Stomach (tissue), 9 donors: ENCODE results near the gene GFY. TPM values are rescaled to one million over a fixed set of nuclear protein-coding genes. Genes with fewer than 3 reads are reported as not detected.

Experiments
- DNase-seq, 2 donors: peaks; one replicate each; pipeline versions ENCODE4 v3.0.0 to v3.0.0-alpha.2; 2013 to 2019
- H3K27ac ChIP-seq, 5 donors: fragments of 200-600 bp in 4 of 5; sonication (generic) in 4 of 5; one replicate each; pipeline ENCODE4 v1.5.1; 2013 to 2019; ENCODE audit warnings: mild to moderate bottlenecking in 1 of 5, moderate library complexity in 1 of 5
- H3K27me3 ChIP-seq, 3 donors: fragments of 200-600 bp; sonication (generic); one replicate each; pipeline ENCODE4 v1.5.1; 2017 to 2019; ENCODE audit warnings: mixed run types in 1 of 3
- H3K36me3 ChIP-seq, 4 donors: fragments of 200-600 bp; sonication (generic); 1 replicate in 3 of 4; 2 replicates in 1 of 4; pipeline ENCODE4 v1.5.1; 2016 to 2019
- H3K4me1 ChIP-seq, 4 donors: fragments of 200-600 bp; sonication (generic); one replicate each; pipeline ENCODE4 v1.5.1; 2016 to 2019
- H3K4me3 ChIP-seq, 4 donors: fragments of 200-600 bp; sonication (generic) in 3 of 4; one replicate each; pipeline ENCODE4 v1.5.1; 2016 to 2019; ENCODE audit warnings: mild to moderate bottlenecking in 1 of 4
- H3K9me3 ChIP-seq, 4 donors: fragments of 200-600 bp; sonication (generic); one replicate each; pipeline ENCODE4 v1.5.1; 2016 to 2019
- EP300 ChIP-seq: sonication (generic); formaldehyde crosslinking; IDR thresholded peaks from one replicate; pipeline ENCODE4 v1.6.1; 2017; ENCODE audit warnings: antibody characterized with exemption
- POLR2A ChIP-seq, 4 donors: fragments of 450-650 bp; IDR thresholded peaks; one replicate each; pipeline ENCODE4 v1.6.1; 2016; ENCODE audit warnings: antibody characterized with exemption in 4 of 4, control low read depth in 2 of 4, mild to moderate bottlenecking in 1 of 4, moderate library complexity in 1 of 4
- POLR2AphosphoS5 ChIP-seq, 3 donors: sonication (generic); formaldehyde crosslinking; IDR thresholded peaks; one replicate each; pipeline ENCODE4 v1.6.1; 2016; ENCODE audit warnings: antibody characterized with exemption in 3 of 3
- WGBS, 5 donors: extraction: QIAGEN DNeasy Blood & Tissue Kit in 3 of 5; methylation state at CpG; one replicate each; pipeline versions ENCODE4 v1.1.5 to v1.1.7; 2013 to 2018; 5-methylcytosine and 5-hydroxymethylcytosine counted together
- intact Hi-C: fragments of 100-400 bp; cut with DNase I; formaldehyde crosslinking; loops from one replicate; pipeline ENCODE4 v1.15.1; 2023; ENCODE audit warnings: low total_unique reads
- polyA plus RNA-seq, 3 donors: library from polyadenylated mRNA; stranded (reverse); fragments of 200-250 nt; gene quantifications; one replicate each; pipeline ENCODE4 v1.2.3, GENCODE V29; 2013
- total RNA-seq, 5 donors: library from RNA; depleted of rRNA; stranded (reverse); fragments of >200 nt; gene quantifications; one replicate each; pipeline versions ENCODE4 v1.1.0 to v1.2.3, GENCODE V29; 2014 to 2016
- TF ChIP-seq, protein P1 (sequence below), 7 experiments: fragments of 450-650 bp in 4 of 7; fragments of 200-600 bp in 3 of 7; sonication (generic) in 3 of 7; IDR thresholded peaks; one replicate each; pipeline ENCODE4 v1.5.1; 2016 to 2019; ENCODE audit warnings: antibody characterized with exemption in 7 of 7, control low read depth in 2 of 7, mild to moderate bottlenecking in 1 of 7
- donor health status: healthy with polysubstance abuse.
- donor health status: Bipolar disorder and iron deficiency.
- donor health status: healthy.

GFY gene
- total and polyA plus RNA-seq, 8 donors: not detected

DNA sequence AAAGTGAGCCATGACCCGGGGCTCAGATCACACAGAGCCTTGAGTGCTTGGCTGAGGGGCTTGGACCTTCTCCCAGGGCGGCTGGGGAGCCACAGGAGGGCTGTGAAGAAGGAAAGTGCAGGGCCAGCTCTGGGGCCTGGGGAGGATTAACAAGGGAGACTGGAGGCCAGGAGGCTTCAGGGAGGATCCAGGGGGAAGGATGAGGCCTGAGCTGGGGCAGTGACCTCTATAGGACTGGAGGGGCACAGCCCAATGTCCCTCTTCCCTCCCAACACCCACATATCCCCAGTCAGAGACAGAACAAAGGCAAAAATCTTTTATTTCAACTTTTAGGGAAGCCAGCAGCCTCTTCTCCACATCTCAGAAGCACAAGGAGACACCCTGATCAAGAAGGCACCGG lies 20.8 kb downstream of the GFY start:
- intact Hi-C loops: no loop called here
- no peak overlapping the region for H3K27ac ChIP-seq
- H3K4me1 ChIP-seq: peaks cover 0 to 60% (median 39%) of the 10 kb centered on the region in 4 donors
- peaks cover 10 to 43% (median 38%) of the 10 kb centered on the region in 4 donors for H3K36me3 ChIP-seq
- peaks cover 0 to 21% (median 14%) of the 10 kb centered on the region in 3 donors for H3K27me3 ChIP-seq
- H3K9me3 ChIP-seq: no peaks in the 10 kb centered on the region
- TF ChIP-seq EP300 (no peak), POLR2A (IDR thresholded peaks at IDR 0.05) (no peak), POLR2AphosphoS5 (IDR thresholded peaks at IDR 0.05) (no peak)
- TF ChIP-seq, protein P1, sequence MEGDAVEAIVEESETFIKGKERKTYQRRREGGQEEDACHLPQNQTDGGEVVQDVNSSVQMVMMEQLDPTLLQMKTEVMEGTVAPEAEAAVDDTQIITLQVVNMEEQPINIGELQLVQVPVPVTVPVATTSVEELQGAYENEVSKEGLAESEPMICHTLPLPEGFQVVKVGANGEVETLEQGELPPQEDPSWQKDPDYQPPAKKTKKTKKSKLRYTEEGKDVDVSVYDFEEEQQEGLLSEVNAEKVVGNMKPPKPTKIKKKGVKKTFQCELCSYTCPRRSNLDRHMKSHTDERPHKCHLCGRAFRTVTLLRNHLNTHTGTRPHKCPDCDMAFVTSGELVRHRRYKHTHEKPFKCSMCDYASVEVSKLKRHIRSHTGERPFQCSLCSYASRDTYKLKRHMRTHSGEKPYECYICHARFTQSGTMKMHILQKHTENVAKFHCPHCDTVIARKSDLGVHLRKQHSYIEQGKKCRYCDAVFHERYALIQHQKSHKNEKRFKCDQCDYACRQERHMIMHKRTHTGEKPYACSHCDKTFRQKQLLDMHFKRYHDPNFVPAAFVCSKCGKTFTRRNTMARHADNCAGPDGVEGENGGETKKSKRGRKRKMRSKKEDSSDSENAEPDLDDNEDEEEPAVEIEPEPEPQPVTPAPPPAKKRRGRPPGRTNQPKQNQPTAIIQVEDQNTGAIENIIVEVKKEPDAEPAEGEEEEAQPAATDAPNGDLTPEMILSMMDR (IDR thresholded peaks at IDR 0.05): no peak
- 66 to 95% (median 86%) methylated on average over 3 of the region's 3 CpGs for WGBS, 5 donors
- H3K4me3 ChIP-seq: no peak overlapping the region
- no peak for DNase-seq

GRCh38 chr19:49447485-49448431 lies 22.6 kb downstream of the GFY start:
- Histone ChIP-seq H3K4me1 (peaks cover 0 to 54% (median 37%) of the 10 kb centered on the region in 4 donors), H3K9me3 (no peaks in the 10 kb centered on the region), H3K27me3 (peaks cover 0 to 4% (median 0%) of the 10 kb centered on the region in 3 donors), H3K27ac (peak overlapping the region in 1 of 5 donors; percentile 12), H3K4me3 (no peak overlapping the region), H3K36me3 (peaks cover 10 to 43% (median 38%) of the 10 kb centered on the region in 4 donors)
- TF ChIP-seq POLR2AphosphoS5 (IDR thresholded peaks at IDR 0.05) (no peak), POLR2A (IDR thresholded peaks at IDR 0.05) (no peak), EP300 (no peak)
- TF ChIP-seq, protein P1 (IDR thresholded peaks at IDR 0.05): no peak
- 76 to 83% (median 79%) methylated on average over 21 to 32 of the region's 32 CpGs for WGBS, 5 donors
- DNase-seq: peak in 1 of 2 donors; percentile 60
- intact Hi-C loops: no loop called here

DNA sequence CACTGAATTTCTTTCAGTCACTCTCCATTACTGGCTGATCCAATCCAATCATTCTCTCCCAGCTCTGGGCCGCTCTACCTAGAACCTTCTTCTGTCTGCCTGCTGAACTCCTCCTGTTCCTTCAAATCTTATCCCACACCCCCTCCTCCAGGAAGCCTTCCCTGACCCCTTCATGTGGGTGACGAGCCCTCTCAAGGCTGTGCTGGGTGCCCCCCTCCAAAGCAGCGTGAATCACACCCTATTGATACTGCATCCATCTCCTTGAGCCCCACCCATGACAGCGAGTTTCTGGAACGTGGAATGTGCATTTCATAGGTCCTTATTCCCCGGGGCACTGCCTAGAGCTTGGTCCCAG lies 23.2 kb downstream of the GFY start:
- H3K27me3 ChIP-seq: no peaks in the 10 kb centered on the region
- H3K4me3 ChIP-seq: no peak overlapping the region
- intact Hi-C loops: no loop called here
- DNase-seq: no peak
- H3K9me3 ChIP-seq: no peaks in the 10 kb centered on the region
- WGBS, 5 donors: 90 to 94% (median 93%) methylated on average over 6 of the region's 6 CpGs
- H3K27ac ChIP-seq: no peak overlapping the region
- peaks cover 0 to 48% (median 32%) of the 10 kb centered on the region in 4 donors for H3K4me1 ChIP-seq
- TF ChIP-seq POLR2AphosphoS5 (IDR thresholded peaks at IDR 0.05) (no peak), POLR2A (IDR thresholded peaks at IDR 0.05) (no peak), EP300 (no peak)
- TF ChIP-seq, protein P1 (IDR thresholded peaks at IDR 0.05): no peak
- H3K36me3 ChIP-seq: peaks cover 10 to 43% (median 38%) of the 10 kb centered on the region in 4 donors

DNA sequence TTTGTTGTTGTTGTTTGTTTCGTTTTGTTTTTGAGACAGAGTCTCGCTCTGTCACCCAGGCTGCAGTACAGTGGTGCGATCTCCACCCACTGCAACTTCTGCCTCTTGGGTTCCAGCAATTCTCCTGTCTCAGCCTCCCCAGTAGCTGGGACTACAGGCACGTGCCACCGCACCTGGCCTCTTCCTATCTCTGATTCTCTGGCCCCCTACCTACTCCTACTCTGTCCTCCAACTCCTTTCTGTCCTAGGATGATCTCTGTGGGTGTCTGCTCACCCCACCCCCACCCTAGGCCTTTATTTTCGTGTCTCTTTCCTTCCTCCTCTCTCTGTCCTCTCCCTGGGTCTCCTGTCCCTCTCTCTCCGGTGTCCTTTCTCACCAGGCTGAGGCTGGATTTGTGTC lies 25.2 kb downstream of the GFY start:
- TF ChIP-seq POLR2A (IDR thresholded peaks at IDR 0.05) (no peak), POLR2AphosphoS5 (IDR thresholded peaks at IDR 0.05) (no peak), EP300 (no peak)
- TF ChIP-seq, protein P1 (IDR thresholded peaks at IDR 0.05): no peak
- intact Hi-C loops: no loop called here
- peaks cover 9 to 57% (median 42%) of the 10 kb centered on the region in 4 donors for H3K4me1 ChIP-seq
- no peaks in the 10 kb centered on the region for H3K27me3 ChIP-seq
- WGBS, 5 donors: 80 to 89% (median 82%) methylated on average over 7 of the region's 7 CpGs
- peak overlapping the region in 2 of 4 donors; percentile 90 to 98 for H3K4me3 ChIP-seq
- H3K36me3 ChIP-seq: peaks cover 10 to 43% (median 38%) of the 10 kb centered on the region in 4 donors
- DNase-seq: no peak
- no peaks in the 10 kb centered on the region for H3K9me3 ChIP-seq
- peak overlapping the region in 1 of 5 donors; percentile 94 for H3K27ac ChIP-seq
